Body of pancreas (tissue), 4 donors: ENCODE results near the gene CPM. TPM values are rescaled to one million over a fixed set of nuclear protein-coding genes. Genes with fewer than 3 reads are reported as not detected.
"Not testable (repeated sequence)": the region's sequence is repeated elsewhere in the genome, so short reads cannot be mapped to it uniquely, and the experiment has no call there.

Experiments
- ATAC-seq: fragments of 150-250 bp; one replicate; pipeline ENCODE4 v1.9.1; 2016
- DNase-seq, 4 donors: peaks; one replicate each; pipeline ENCODE4 v3.0.0-alpha.2; 2019
- H3K27ac ChIP-seq, 4 donors: fragments of 200-600 bp; sonication (generic); 1 replicate in 3 of 4; 2 replicates in 1 of 4; pipeline versions ENCODE4 v1.5.1 to v1.6.1; 2016 to 2019; ENCODE audit warnings: mild to moderate bottlenecking in 1 of 4, mixed read lengths in 1 of 4, moderate library complexity in 1 of 4
- H3K27me3 ChIP-seq, 2 donors: fragments of 200-600 bp; sonication (generic); one replicate each; pipeline ENCODE4 v1.6.0; 2016; ENCODE audit warnings: mild to moderate bottlenecking in 1 of 2
- H3K36me3 ChIP-seq, 2 donors: fragments of 200-600 bp; sonication (generic); replicated peaks in 1 of 2; 2 replicates each; pipeline ENCODE4 v1.5.1; 2016; ENCODE audit warnings: low read depth in 2 of 2; ENCODE audit not compliant: insufficient read depth in 1 of 2
- H3K4me1 ChIP-seq: fragments of 200-600 bp; sonication (generic); one replicate; pipeline ENCODE4 v1.6.0; 2016
- H3K4me3 ChIP-seq, 2 donors: fragments of 200-600 bp; sonication (generic); 1 replicate in 1 of 2; 2 replicates in 1 of 2; pipeline ENCODE4 v1.5.1; 2016 to 2019
- H3K9me3 ChIP-seq, 3 donors: fragments of 200-600 bp; sonication (generic); 1 replicate in 2 of 3; 2 replicates in 1 of 3; pipeline ENCODE4 v1.5.1; 2016
- CTCF ChIP-seq, 7 experiments: fragments of 450-650 bp in 4 of 7; fragments of 200-600 bp in 3 of 7; sonication (generic) in 3 of 7; IDR thresholded peaks; one replicate each; pipeline ENCODE4 v1.5.1; 2016 to 2019; ENCODE audit warnings: antibody characterized with exemption in 7 of 7
- POLR2A ChIP-seq, 3 donors: fragments of 450-650 bp; IDR thresholded peaks; one replicate each; pipeline ENCODE4 v1.6.1; 2016; ENCODE audit warnings: antibody characterized with exemption in 3 of 3, mild to moderate bottlenecking in 2 of 3
- WGBS, 2 donors: methylation state at CpG; one replicate each; pipeline ENCODE4 v1.1.5; 2017; 5-methylcytosine and 5-hydroxymethylcytosine counted together
- intact Hi-C: fragments of 100-400 bp; cut with DNase I; formaldehyde crosslinking; loops from one replicate; pipeline ENCODE4 v1.15.1; 2023
- total RNA-seq, 2 donors: library from RNA; depleted of rRNA; stranded (reverse); fragments of >200 nt; gene quantifications; one replicate each; pipeline ENCODE4 v1.1.0, GENCODE V29; 2016

CPM gene
- total RNA-seq, 2 donors from 2014 or later: 34.6 to 35.0 TPM

GRCh38 chr12:68865399-68866164, 67.4 kb downstream of the CPM start:
- 67 to 73% methylated on average over 6 to 9 of the region's 9 CpGs for WGBS, 2 donors
- intact Hi-C loops: loop anchor here (5.0 kb wide), 1 partner anchor 207 kb away; no protein-coding TSS in a partner anchor
- ATAC-seq: no peak

GRCh38 chr12:68864604-68865003, 68.4 kb downstream of the CPM start:
- Histone ChIP-seq H3K4me1 (peaks cover 4% of the 10 kb centered on the region), H3K27me3 (no peaks in the 10 kb centered on the region), H3K36me3 (peaks cover 0 to 3% of the 10 kb centered on the region in 2 donors), H3K4me3 (no peak overlapping the region), H3K27ac (no peak overlapping the region), H3K9me3 (no peaks in the 10 kb centered on the region)
- no peak for TF ChIP-seq POLR2A (IDR thresholded peaks at IDR 0.05)
- no peak for TF ChIP-seq CTCF (IDR thresholded peaks at IDR 0.05)
- ATAC-seq (no peak), DNase-seq (no peak)
- intact Hi-C loops: loop anchor here (5.0 kb wide), 1 partner anchor 208 kb away; no protein-coding TSS in a partner anchor
- 87 to 91% methylated on average over 3 of the region's 3 CpGs for WGBS, 2 donors

More at GRCh38 chr12:68865399-68866164, 67.4 kb downstream of the CPM start:
- H3K4me3 ChIP-seq: no peak overlapping the region
- DNase-seq: no peak
- no peak for TF ChIP-seq POLR2A (IDR thresholded peaks at IDR 0.05)
- TF ChIP-seq CTCF (IDR thresholded peaks at IDR 0.05): no peak
- no peaks in the 10 kb centered on the region for H3K9me3 ChIP-seq
- no peaks in the 10 kb centered on the region for H3K27me3 ChIP-seq
- peaks cover 4% of the 10 kb centered on the region for H3K4me1 ChIP-seq
- H3K36me3 ChIP-seq: peaks cover 0 to 3% of the 10 kb centered on the region in 2 donors
- no peak overlapping the region for H3K27ac ChIP-seq

GRCh38 chr12:68863886-68864454, 69.0 kb downstream of the CPM start:
- H3K4me1 ChIP-seq, H3K36me3 ChIP-seq, H3K4me3 ChIP-seq, H3K9me3 ChIP-seq, ATAC-seq, H3K27me3 ChIP-seq, intact Hi-C loops, H3K27ac ChIP-seq: not testable (repeated sequence)
- peak; percentile 12 to 71 (median 65) for TF ChIP-seq CTCF (IDR thresholded peaks at IDR 0.05)
- peak; percentile 21 to 47 (median 27) for DNase-seq
- WGBS, 2 donors: 69 to 71% methylated on average over 8 of the region's 8 CpGs

GRCh38 chr12:68863109-68863770, 69.7 kb downstream of the CPM start:
- H3K4me1 ChIP-seq: peaks cover 4% of the 10 kb centered on the region
- no peaks in the 10 kb centered on the region for H3K27me3 ChIP-seq
- no peaks in the 10 kb centered on the region for H3K36me3 ChIP-seq
- intact Hi-C loops: no loop called here
- ATAC-seq (no peak), DNase-seq (no peak)
- WGBS, 2 donors: 73 to 98% methylated on average over 6 to 7 of the region's 7 CpGs
- H3K9me3 ChIP-seq: no peaks in the 10 kb centered on the region
- no peak overlapping the region for H3K4me3 ChIP-seq
- TF ChIP-seq CTCF (IDR thresholded peaks at IDR 0.05): no peak
- no peak for TF ChIP-seq POLR2A (IDR thresholded peaks at IDR 0.05)
- H3K27ac ChIP-seq: no peak overlapping the region
